Sigmoid colon (tissue), 7 donors: ENCODE measurements around the gene NIPAL1. TPM values are rescaled to one million over a fixed set of nuclear protein-coding genes. Genes with fewer than 3 reads are reported as not detected.

Experiments
- DNase-seq: peaks from one replicate; pipeline ENCODE4 v3.0.0-alpha.2; 2019
- H3K27ac ChIP-seq, 4 donors: fragments of 200-600 bp; sonication (generic); one replicate each; pipeline ENCODE4 v1.5.1; 2016 to 2019; ENCODE audit warnings: mild to moderate bottlenecking in 1 of 4
- H3K27me3 ChIP-seq, 3 donors: fragments of 200-600 bp; sonication (generic); one replicate each; pipeline ENCODE4 v1.5.1; 2019; ENCODE audit warnings: mild to moderate bottlenecking in 1 of 3
- H3K36me3 ChIP-seq, 4 donors: fragments of 200-600 bp; sonication (generic); one replicate each; pipeline ENCODE4 v1.5.1; 2016 to 2019
- H3K4me1 ChIP-seq, 4 donors: fragments of 200-600 bp; sonication (generic); one replicate each; pipeline ENCODE4 v1.5.1; 2017 to 2019
- H3K4me3 ChIP-seq, 4 donors: fragments of 200-600 bp; sonication (generic); one replicate each; pipeline ENCODE4 v1.5.1; 2017 to 2019; ENCODE audit warnings: mild to moderate bottlenecking in 2 of 4, moderate library complexity in 1 of 4
- H3K9me3 ChIP-seq, 4 donors: fragments of 200-600 bp in 3 of 4; sonication (generic) in 3 of 4; one replicate each; pipeline versions ENCODE4 v1.5.1 to v1.6.1; 2013 to 2019
- EP300 ChIP-seq, 4 donors: sonication (generic); formaldehyde crosslinking; IDR thresholded peaks; one replicate each; pipeline ENCODE4 v1.6.1; 2017; ENCODE audit warnings: antibody characterized with exemption in 4 of 4
- POLR2A ChIP-seq, 2 donors: fragments of 450-650 bp; IDR thresholded peaks; one replicate each; pipeline ENCODE4 v1.6.1; 2016; ENCODE audit warnings: antibody characterized with exemption in 2 of 2, mild to moderate bottlenecking in 2 of 2, moderate library complexity in 2 of 2
- POLR2AphosphoS5 ChIP-seq, 4 donors: sonication (generic); formaldehyde crosslinking; IDR thresholded peaks; one replicate each; pipeline ENCODE4 v1.6.1; 2017; ENCODE audit warnings: antibody characterized with exemption in 4 of 4
- WGBS, 2 donors: extraction: QIAGEN DNeasy Blood & Tissue Kit; methylation state at CpG; one replicate each; pipeline ENCODE4 v1.1.7; 2013; 5-methylcytosine and 5-hydroxymethylcytosine counted together
- intact Hi-C: fragments of 100-400 bp; cut with DNase I; formaldehyde crosslinking; loops from one replicate; pipeline ENCODE4 v1.15.1; 2023
- polyA plus RNA-seq, 3 donors: library from polyadenylated mRNA; stranded (reverse); fragments of 200-250 nt; gene quantifications; one replicate each; pipeline ENCODE4 v1.2.3, GENCODE V29; 2013
- total RNA-seq, 4 donors: library from RNA; depleted of rRNA; stranded (reverse); fragments of >200 nt; gene quantifications; one replicate each; pipeline ENCODE4 v1.1.0, GENCODE V29; 2016
- TF ChIP-seq, protein P1 (sequence below), 4 experiments: fragments of 450-650 bp in 3 of 4; fragments of 200-600 bp in 1 of 4; IDR thresholded peaks; one replicate each; pipeline ENCODE4 v1.5.1; 2016 to 2019; ENCODE audit warnings: antibody characterized with exemption in 4 of 4, mild to moderate bottlenecking in 3 of 4, moderate library complexity in 2 of 4
- donor health status: healthy with polysubstance abuse.
- donor health status: Bipolar disorder and iron deficiency.
- donor health status: healthy.

Gene NIPAL1
- total and polyA plus RNA-seq, 7 donors: 0.33 to 8.6 (median 3.3) TPM; not detected in 1

DNA sequence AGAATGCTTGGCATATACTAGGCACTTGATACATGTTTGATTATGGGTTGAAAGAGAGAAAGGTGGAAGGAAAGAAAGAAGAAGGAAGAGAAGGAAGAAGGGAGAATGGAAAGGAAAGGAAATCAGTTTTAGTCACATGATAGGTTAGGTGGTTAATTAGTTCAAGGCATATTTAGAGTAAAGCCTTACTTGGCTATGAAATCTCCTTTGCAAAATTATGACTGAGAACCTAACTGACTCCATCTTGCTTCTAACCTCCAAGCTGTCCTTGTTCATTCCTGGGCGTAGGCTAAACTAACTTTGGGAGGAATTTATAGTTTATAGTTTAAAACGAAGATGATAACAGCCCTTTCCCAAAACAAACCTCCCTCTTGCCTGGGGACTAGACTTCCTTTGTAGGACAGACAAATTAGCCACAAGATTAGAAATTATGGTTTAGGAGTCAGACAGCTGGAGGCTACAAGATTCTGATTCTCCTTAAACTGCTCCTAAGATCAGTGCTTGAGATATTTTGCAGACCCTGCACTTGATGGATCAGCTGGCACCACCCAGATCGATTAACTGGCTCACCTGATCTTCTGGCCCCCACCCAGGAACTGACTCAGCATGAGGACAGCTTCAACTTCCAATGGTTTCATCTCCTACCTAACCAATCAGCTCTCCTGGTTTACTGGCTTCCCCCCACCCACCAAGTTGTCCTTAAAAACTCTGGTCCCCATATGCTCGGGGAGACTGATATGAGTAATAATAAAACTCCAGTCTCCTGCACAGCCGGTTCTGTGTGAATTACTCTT is 62.5 kb downstream of the NIPAL1 start:
- no peaks in the 10 kb centered on the region for H3K4me1 ChIP-seq
- WGBS, 2 donors: 68 to 74% methylated on average over 5 of the region's 5 CpGs
- no peak overlapping the region for H3K4me3 ChIP-seq
- no peaks in the 10 kb centered on the region for H3K27me3 ChIP-seq
- no peaks in the 10 kb centered on the region for H3K9me3 ChIP-seq
- DNase-seq: no peak
- H3K36me3 ChIP-seq: no peaks in the 10 kb centered on the region
- intact Hi-C loops: no loop called here
- TF ChIP-seq POLR2AphosphoS5 (IDR thresholded peaks at IDR 0.05): no peak
- no peak for TF ChIP-seq EP300 (IDR thresholded peaks at IDR 0.05)
- TF ChIP-seq, protein P1, sequence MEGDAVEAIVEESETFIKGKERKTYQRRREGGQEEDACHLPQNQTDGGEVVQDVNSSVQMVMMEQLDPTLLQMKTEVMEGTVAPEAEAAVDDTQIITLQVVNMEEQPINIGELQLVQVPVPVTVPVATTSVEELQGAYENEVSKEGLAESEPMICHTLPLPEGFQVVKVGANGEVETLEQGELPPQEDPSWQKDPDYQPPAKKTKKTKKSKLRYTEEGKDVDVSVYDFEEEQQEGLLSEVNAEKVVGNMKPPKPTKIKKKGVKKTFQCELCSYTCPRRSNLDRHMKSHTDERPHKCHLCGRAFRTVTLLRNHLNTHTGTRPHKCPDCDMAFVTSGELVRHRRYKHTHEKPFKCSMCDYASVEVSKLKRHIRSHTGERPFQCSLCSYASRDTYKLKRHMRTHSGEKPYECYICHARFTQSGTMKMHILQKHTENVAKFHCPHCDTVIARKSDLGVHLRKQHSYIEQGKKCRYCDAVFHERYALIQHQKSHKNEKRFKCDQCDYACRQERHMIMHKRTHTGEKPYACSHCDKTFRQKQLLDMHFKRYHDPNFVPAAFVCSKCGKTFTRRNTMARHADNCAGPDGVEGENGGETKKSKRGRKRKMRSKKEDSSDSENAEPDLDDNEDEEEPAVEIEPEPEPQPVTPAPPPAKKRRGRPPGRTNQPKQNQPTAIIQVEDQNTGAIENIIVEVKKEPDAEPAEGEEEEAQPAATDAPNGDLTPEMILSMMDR (IDR thresholded peaks at IDR 0.05): no peak
- no peak for TF ChIP-seq POLR2A (IDR thresholded peaks at IDR 0.05)
- H3K27ac ChIP-seq: no peak overlapping the region

GRCh38 chr4:48079972-48080391 is 63.4 kb downstream of the NIPAL1 start:
- 30 to 56% methylated on average over 3 of the region's 3 CpGs for WGBS, 2 donors
- Histone ChIP-seq H3K4me1 (no peaks in the 10 kb centered on the region), H3K27ac (no peak overlapping the region), H3K9me3 (no peaks in the 10 kb centered on the region), H3K36me3 (no peaks in the 10 kb centered on the region), H3K27me3 (no peaks in the 10 kb centered on the region), H3K4me3 (no peak overlapping the region)
- intact Hi-C loops: no loop called here
- TF ChIP-seq, protein P1 (IDR thresholded peaks at IDR 0.05): no peak
- no peak for TF ChIP-seq POLR2AphosphoS5 (IDR thresholded peaks at IDR 0.05)
- no peak for TF ChIP-seq POLR2A (IDR thresholded peaks at IDR 0.05)
- no peak for TF ChIP-seq EP300 (IDR thresholded peaks at IDR 0.05)
- DNase-seq: no peak

DNA sequence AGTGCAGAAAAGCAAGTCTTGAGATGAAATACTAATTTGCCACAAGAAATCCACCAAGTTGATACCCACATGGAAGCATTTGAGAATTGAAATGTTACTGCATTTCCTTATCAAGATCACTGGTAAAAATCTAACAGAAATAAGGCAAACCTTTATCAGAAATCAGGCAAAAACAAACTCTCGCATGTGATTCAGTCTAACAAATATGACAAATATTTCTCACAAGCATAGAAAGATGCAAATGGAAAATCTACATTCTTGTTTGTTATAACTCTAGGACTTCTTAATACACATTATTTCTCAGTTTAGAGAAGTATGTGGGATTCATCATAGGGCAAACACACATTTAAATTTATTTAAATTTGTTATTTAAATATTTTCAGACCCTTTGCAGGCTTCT is 64.6 kb downstream of the NIPAL1 start:
- H3K36me3 ChIP-seq: no peaks in the 10 kb centered on the region
- intact Hi-C loops: no loop called here
- TF ChIP-seq POLR2A (IDR thresholded peaks at IDR 0.05) (no peak), POLR2AphosphoS5 (IDR thresholded peaks at IDR 0.05) (no peak), EP300 (IDR thresholded peaks at IDR 0.05) (no peak)
- TF ChIP-seq, protein P1 (IDR thresholded peaks at IDR 0.05): no peak
- no peaks in the 10 kb centered on the region for H3K27me3 ChIP-seq
- no peak for DNase-seq
- 88 to 89% methylated on average over 1 of the region's 1 CpG for WGBS, 2 donors
- no peak overlapping the region for H3K4me3 ChIP-seq
- no peaks in the 10 kb centered on the region for H3K9me3 ChIP-seq
- H3K4me1 ChIP-seq: no peaks in the 10 kb centered on the region
- H3K27ac ChIP-seq: no peak overlapping the region

- no peaks in the 10 kb centered on the region for H3K36me3 ChIP-seq
- TF ChIP-seq POLR2A (IDR thresholded peaks at IDR 0.05): no peak
- no peak for TF ChIP-seq EP300 (IDR thresholded peaks at IDR 0.05)
- TF ChIP-seq, protein P1 (IDR thresholded peaks at IDR 0.05): no peak
- no peak for TF ChIP-seq POLR2AphosphoS5 (IDR thresholded peaks at IDR 0.05)
- no peak overlapping the region for H3K4me3 ChIP-seq
- intact Hi-C loops: no loop called here
- no peak overlapping the region for H3K27ac ChIP-seq
- no peaks in the 10 kb centered on the region for H3K9me3 ChIP-seq
- H3K4me1 ChIP-seq: no peaks in the 10 kb centered on the region
- no peak for DNase-seq
- H3K27me3 ChIP-seq: no peaks in the 10 kb centered on the region
- WGBS, 2 donors: 89 to 93% methylated on average over 2 of the region's 2 CpGs
These were observed 66.4 kb downstream of the NIPAL1 start for GRCh38 chr4:48082956-48083355.
